Spleen (tissue), 3 donors: Measurements from ENCODE around the gene KCNT1.

Source experiments
- POLR2A ChIP-seq, 3 donors: fragments of 450-650 bp; IDR thresholded peaks; one replicate each; pipeline ENCODE4 v1.5.1; 2017; ENCODE audit warnings: antibody characterized with exemption in 3 of 3, mild to moderate bottlenecking in 1 of 3
- POLR2AphosphoS5 ChIP-seq, 3 donors: sonication (generic); formaldehyde crosslinking; IDR thresholded peaks; one replicate each; pipeline ENCODE4 v1.5.1; 2017; ENCODE audit warnings: antibody characterized with exemption in 3 of 3

DNA sequence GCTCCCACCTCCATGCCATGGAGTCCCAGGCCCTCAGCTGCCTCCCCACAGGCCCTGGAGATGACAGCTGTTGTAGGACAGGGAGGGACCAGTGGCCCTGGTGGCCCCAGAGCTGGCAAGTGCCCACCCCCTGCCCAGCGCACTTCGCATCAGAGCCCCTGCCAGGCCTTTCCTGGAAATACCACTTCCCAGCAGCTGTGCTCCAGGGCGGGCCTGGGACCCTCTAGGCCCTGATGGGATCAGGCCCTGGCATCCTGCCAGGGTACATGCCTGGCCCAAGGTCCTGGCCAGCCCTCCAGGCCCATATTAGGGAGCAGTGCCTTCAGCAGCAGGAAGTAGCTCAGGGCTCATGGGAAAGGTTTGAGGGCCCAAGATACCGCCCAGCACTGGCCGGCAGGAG is 2.5 kb downstream of the KCNT1 start:
- no peak for TF ChIP-seq POLR2A (IDR thresholded peaks at IDR 0.05)
- TF ChIP-seq POLR2AphosphoS5 (IDR thresholded peaks at IDR 0.05), result peak; percentile 78 to 88 (median 80)
